ENCODE measurements around the gene RASSF7.

The RASSF7 gene

DNA sequence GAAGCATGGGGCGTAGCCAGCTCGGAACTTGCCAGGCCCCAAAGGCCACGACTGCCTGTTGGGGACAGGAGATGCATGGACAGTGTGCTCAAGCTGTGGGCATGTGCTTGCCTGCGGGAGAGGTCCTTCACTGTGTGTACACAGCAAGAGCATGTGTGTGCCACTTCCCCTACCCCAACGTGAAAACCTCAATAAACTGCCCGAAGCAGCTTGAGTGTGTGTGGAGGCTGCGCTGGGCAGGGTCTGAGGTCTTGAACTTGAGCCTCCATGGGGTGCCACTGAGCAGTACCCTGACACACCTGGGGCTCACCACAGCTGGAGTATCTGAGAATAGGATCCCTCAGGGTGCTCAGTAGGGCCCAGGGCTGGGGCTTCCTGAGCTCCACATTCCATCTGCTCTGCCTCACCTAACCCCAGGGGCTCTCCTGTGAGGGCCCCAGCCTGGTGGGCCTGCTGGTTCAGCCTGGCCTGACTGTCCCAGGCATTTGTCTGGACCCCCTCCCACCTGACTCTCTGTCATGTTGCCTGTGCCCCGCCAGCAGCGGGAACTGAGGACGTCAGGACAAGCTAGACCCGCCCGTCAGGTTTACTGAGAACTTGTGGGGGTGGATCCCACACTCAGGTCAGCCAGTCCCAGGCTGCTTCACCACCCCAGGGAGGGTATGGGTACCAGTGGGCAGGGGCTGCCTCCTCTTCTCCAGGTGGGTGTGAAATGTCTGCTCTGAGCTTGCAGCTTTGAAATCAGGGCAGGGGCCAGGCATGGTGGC lies 3.2 kb downstream of the RASSF7 start:
- DNase-seq (ENCODE audit: low read depth in 2 of 2) = no peak
- TF ChIP-seq, protein P1, sequence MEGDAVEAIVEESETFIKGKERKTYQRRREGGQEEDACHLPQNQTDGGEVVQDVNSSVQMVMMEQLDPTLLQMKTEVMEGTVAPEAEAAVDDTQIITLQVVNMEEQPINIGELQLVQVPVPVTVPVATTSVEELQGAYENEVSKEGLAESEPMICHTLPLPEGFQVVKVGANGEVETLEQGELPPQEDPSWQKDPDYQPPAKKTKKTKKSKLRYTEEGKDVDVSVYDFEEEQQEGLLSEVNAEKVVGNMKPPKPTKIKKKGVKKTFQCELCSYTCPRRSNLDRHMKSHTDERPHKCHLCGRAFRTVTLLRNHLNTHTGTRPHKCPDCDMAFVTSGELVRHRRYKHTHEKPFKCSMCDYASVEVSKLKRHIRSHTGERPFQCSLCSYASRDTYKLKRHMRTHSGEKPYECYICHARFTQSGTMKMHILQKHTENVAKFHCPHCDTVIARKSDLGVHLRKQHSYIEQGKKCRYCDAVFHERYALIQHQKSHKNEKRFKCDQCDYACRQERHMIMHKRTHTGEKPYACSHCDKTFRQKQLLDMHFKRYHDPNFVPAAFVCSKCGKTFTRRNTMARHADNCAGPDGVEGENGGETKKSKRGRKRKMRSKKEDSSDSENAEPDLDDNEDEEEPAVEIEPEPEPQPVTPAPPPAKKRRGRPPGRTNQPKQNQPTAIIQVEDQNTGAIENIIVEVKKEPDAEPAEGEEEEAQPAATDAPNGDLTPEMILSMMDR (IDR thresholded peaks at IDR 0.05; ENCODE audit: low read depth, low read length) = no peak
- H3K4me3 ChIP-seq (replicated peaks in 1 of 2; ENCODE audit: low read depth in 2 of 2, low read length in 2 of 2) = no peak overlapping the region

DNA sequence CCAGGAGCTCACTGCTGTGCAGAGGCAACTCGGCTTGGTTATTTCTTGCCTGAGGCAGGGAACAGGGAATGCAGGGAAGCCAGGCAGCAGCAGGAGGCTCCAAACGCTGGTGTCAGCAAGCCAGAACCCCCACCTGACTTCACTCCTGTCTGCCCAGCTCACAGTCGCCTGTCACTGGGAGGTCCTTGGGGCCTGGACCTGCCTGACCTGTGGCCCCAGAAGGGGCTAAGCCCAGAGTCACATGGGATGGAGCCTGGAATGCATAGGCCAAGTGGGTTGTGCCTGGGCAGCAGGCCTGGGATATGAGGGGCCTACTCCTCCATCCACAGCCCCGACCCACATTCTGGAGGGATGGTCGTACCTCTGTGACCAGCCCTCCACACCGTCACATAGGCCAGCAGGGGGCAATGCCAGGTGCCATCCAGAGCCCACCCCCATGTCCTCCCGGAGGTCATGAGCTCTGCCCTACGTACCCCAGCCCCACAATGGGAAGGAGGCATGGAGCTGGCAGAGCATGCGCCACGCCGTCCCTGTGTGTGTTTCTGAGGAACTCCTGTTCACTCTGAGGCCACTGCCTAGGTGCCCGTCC lies 5.2 kb downstream of the RASSF7 start:
- TF ChIP-seq, protein P1 (IDR thresholded peaks at IDR 0.05; ENCODE audit: low read depth, low read length) = peak; percentile 18
- DNase-seq (ENCODE audit: low read depth in 2 of 2) = no peak
- H3K4me3 ChIP-seq (replicated peaks in 1 of 2; ENCODE audit: low read depth in 2 of 2, low read length in 2 of 2) = no peak overlapping the region

DNA sequence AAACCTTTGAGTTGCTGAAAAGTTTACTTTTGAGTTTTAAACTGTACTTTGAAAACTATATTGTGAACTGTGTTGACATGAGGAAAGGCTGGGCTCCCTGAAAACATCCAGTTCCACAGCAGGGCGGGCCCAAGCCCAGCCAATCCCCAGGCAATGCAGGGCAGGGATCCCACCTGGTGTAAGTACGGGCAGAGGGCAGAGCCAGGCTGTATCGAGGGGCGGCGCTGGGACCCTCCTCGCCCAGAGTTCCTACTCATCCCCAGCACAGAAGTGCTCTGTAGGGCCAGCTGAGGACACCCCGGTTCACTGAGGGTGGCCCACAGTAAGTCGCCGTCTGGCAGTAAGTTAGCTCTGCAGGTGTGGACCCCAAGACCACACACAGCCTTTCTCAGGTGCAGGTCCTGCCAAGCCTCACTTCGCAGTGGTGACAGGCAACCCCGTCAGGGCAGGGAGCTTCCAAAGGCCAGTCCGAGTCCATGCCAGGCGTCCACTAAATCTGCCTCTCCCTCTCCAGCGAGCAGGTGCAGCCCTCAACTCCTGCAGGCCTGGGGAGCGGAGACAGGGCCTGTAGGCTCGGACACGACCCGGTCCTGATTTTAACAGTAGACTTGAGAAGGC lies 6.3 kb downstream of the RASSF7 start:
- TF ChIP-seq, protein P1 (IDR thresholded peaks at IDR 0.05; ENCODE audit: low read depth, low read length) = no peak
- peak overlapping the region; percentile 64 to 94 for H3K4me3 ChIP-seq (replicated peaks in 1 of 2; ENCODE audit: low read depth in 2 of 2, low read length in 2 of 2)
- no peak for DNase-seq (ENCODE audit: low read depth in 2 of 2)

DNA sequence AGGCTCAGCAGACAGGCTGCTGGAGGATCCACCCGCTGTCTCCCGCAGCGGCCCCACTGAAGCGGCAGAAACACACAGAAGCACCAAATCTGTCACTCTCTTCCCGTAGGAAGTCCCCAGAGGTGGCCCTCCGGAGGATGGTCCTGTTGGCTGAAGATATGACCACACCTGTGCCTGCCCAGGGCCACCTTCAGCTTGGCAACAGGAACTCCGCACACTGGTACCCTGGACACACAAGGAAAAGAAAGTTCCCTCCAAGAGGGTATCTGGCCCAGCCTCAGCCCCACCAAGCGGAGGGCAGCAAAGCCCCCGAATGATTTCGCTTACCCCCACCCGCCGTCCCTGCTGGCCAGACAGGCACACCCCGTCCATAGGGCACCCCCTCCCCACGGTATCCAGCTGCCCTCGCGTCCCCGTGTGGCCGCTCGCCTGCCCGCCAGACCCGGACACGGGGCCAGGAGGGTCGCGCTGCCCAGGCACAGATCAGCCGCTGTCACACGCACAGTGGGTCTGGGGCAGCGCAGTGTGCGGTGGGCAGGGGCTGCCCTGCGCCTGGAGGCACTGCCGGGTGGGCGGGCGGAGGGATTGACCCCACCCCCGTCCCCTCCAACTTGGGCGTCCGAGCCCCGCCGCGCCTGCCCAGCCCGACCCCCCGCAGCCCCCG lies 7.0 kb downstream of the RASSF7 start:
- TF ChIP-seq, protein P1 (IDR thresholded peaks at IDR 0.05; ENCODE audit: low read depth, low read length) = no peak
- no peak for DNase-seq (ENCODE audit: low read depth in 2 of 2)
- H3K4me3 ChIP-seq (replicated peaks in 1 of 2; ENCODE audit: low read depth in 2 of 2, low read length in 2 of 2) = peak overlapping the region; percentile 64 to 94

DNA sequence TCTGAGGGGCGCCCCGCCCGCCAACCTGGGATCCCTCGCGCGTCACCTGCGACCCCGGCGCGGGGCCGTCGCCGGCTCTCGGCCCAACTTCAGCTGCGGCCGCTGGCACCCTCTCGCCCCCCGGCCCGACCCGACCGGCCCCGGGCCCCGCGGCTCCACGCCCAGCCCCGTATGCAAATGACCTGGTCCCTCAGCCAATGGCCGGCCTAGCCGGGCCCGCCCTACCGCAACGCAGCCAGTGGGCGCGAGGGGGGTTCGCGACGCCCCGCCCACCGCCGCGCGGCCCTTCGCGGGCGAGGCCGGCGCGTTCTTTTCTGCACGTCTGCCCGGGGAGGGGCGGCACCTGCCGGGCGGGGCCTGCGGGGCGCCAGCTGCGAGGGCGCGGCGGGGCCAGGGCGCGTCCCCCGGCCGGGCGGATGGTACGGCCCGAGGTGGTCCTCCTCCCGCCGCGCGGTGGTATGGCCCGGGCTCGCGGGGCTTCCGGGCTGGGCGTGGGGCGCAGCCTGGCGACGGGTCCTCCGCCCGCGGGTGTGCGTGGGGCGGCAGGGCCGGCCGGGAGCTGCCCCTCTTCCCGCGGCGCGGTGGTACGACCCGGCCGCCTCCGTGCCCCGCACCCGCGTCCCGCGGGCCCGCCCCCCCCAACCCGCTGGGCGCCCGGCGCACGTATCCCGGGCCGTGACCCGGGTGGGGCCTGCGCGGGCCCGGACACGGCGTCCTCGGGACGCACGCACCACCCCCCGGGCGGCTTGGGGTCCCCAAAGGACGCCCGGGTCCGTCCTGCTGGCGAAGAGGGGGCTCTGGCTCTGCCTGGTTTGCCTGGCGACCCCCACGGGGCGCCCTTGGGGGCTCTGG lies 7.8 kb downstream of the RASSF7 start:
- TF ChIP-seq, protein P1 (IDR thresholded peaks at IDR 0.05; ENCODE audit: low read depth, low read length) = no peak
- DNase-seq (ENCODE audit: low read depth in 2 of 2) = peak; percentile 88 to 96
- peak overlapping the region; percentile 64 to 94 for H3K4me3 ChIP-seq (replicated peaks in 1 of 2; ENCODE audit: low read depth in 2 of 2, low read length in 2 of 2)

Measured in cardiac fibroblast (primary cell).